RWPE2 (cell line): ENCODE data around the gene B3GLCT.

Experiments
- ATAC-seq: fragments of 200-7000 bp; cut with Tn5 transposase; 3 replicates; pipeline ENCODE4 v1.9.1; 2021; ENCODE audit warnings: low read depth
- DNase-seq: peaks from one replicate; pipeline ENCODE4 v3.0.0-alpha.2; 2020; ENCODE audit warnings: low spot score
- H3K27ac ChIP-seq: fragments of 450-650 bp; 2 replicates; pipeline ENCODE4 v1.5.1; 2017; ENCODE audit warnings: mild to moderate bottlenecking; ENCODE audit not compliant: poor library complexity, severe bottlenecking
- H3K27me3 ChIP-seq: fragments of 250-450 bp; sonication (Bioruptor Pico); 2 replicates; pipeline ENCODE4 v1.5.1; 2021; ENCODE audit warnings: mild to moderate bottlenecking, moderate library complexity; ENCODE audit not compliant: insufficient read depth, poor library complexity, severe bottlenecking
- H3K36me3 ChIP-seq: fragments of 250-450 bp; sonication (Bioruptor Pico); 2 replicates; pipeline ENCODE4 v1.5.1; 2020; ENCODE audit warnings: low read depth, mild to moderate bottlenecking, moderate library complexity
- H3K4me1 ChIP-seq: fragments of 250-450 bp; sonication (Bioruptor Pico); 2 replicates; pipeline ENCODE4 v1.5.1; 2021; ENCODE audit warnings: mild to moderate bottlenecking, moderate library complexity; ENCODE audit not compliant: insufficient read depth, poor library complexity, severe bottlenecking
- H3K4me3 ChIP-seq: fragments of 250-450 bp; sonication (Bioruptor Pico); 2 replicates; pipeline ENCODE4 v1.5.1; 2021; ENCODE audit warnings: mild to moderate bottlenecking, moderate library complexity; ENCODE audit not compliant: severe bottlenecking
- H3K9me3 ChIP-seq: fragments of 250-450 bp; sonication (Bioruptor Pico); 2 replicates; pipeline ENCODE4 v1.5.1; 2021; ENCODE audit warnings: mild to moderate bottlenecking, moderate library complexity; ENCODE audit not compliant: severe bottlenecking
- TF ChIP-seq, protein P1 (sequence below): fragments of 450-650 bp; IDR thresholded peaks from one replicate; pipeline ENCODE4 v1.5.1; 2017; ENCODE audit warnings: mild to moderate bottlenecking, moderate library complexity; ENCODE audit not compliant: poor library complexity, severe bottlenecking

The B3GLCT gene

DNA sequence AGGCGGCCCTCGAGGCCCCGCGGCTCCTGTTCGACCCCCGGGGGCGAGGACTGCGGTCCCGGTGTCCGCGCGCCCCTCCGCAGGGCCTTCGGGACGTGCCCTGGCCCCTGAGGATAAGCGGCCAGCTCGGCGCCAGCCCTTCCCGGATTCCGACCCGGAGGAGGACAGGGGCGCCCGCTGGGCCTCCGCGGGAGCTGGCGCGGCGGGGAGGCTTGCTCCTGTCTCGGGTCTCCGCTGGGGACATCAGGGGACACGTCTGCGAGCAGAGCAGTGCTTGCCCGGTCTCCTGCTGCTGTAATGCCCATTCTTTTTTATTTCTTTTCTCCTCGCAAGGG lies 829 bp downstream of the B3GLCT start:
- Histone ChIP-seq H3K9me3 (no peaks in the 10 kb centered on the region), H3K27me3 (no peaks in the 10 kb centered on the region), H3K4me1 (peaks cover 7% of the 10 kb centered on the region), H3K4me3 (peak overlapping the region; percentile 98), H3K27ac (peak overlapping the region; percentile 75), H3K36me3 (no peaks in the 10 kb centered on the region)
- TF ChIP-seq, protein P1, sequence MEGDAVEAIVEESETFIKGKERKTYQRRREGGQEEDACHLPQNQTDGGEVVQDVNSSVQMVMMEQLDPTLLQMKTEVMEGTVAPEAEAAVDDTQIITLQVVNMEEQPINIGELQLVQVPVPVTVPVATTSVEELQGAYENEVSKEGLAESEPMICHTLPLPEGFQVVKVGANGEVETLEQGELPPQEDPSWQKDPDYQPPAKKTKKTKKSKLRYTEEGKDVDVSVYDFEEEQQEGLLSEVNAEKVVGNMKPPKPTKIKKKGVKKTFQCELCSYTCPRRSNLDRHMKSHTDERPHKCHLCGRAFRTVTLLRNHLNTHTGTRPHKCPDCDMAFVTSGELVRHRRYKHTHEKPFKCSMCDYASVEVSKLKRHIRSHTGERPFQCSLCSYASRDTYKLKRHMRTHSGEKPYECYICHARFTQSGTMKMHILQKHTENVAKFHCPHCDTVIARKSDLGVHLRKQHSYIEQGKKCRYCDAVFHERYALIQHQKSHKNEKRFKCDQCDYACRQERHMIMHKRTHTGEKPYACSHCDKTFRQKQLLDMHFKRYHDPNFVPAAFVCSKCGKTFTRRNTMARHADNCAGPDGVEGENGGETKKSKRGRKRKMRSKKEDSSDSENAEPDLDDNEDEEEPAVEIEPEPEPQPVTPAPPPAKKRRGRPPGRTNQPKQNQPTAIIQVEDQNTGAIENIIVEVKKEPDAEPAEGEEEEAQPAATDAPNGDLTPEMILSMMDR = no peak
- DNase-seq (no peak), ATAC-seq (peak; percentile 6; the same call in 2 of the 3 replicates)

DNA sequence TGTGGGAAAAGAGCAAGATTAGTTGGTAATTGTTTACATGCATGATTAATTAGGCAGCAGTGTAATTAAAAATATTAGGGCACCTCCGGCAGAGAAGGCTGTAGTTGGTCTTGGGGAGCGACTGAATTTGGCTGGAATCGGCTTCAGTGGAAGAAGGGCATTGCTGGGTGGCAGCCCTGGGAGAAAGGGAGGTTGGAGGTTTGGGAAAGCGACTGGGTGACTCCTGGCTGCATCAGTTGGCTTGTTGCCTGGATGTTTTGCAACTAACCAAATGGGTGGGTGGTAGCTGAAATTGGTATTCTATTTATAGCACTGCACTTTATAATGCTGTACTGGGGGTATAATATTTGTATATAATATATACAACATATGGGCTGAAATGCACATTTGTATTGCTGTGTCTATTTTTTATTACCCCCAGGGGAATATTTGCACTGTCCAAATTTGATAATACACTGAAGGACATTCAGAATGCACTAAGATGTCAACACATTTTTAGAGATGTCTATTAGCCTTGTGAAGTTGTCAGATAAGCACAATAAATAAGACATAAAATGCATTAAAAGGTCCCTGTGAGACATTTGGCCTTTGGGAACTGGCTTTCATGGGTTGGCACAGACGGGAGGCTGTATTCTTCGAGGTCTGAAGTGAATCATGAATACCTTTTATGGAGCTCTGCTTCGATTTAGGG lies 1.7 kb downstream of the B3GLCT start:
- no peak for DNase-seq

DNA sequence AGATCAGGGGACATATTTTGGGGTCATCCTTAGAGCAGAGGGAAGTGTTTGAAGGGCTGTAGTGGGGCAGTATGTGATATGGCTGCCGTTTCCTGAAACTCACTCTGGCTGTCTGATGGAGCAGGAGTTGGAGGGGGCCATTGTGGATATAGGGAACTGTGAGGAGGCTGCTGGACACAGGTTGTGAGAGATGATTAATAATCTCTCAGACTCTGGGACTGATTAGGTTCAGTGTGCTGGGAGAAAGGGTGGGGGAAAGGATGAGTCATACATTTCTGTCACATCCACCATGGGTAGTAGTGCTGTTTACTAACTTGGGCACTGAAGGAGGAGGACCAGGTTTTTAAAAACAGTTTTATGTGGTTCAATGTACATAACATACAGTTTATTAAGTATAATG lies 4.8 kb downstream of the B3GLCT start:
- no peak for DNase-seq
- TF ChIP-seq, protein P1 = no peak
- Histone ChIP-seq H3K27me3 (no peaks in the 10 kb centered on the region), H3K27ac (no peak overlapping the region), H3K36me3 (no peaks in the 10 kb centered on the region), H3K4me1 (peaks cover 7% of the 10 kb centered on the region), H3K9me3 (no peaks in the 10 kb centered on the region), H3K4me3 (no peak overlapping the region)
- peak; percentile 57 for ATAC-seq

More for the DNA sequence above, 1.7 kb downstream of the B3GLCT start:
- TF ChIP-seq, protein P1 = no peak
- no peak for ATAC-seq
- Histone ChIP-seq H3K4me3 (no peak overlapping the region), H3K4me1 (peaks cover 7% of the 10 kb centered on the region), H3K27ac (no peak overlapping the region), H3K9me3 (no peaks in the 10 kb centered on the region), H3K36me3 (no peaks in the 10 kb centered on the region), H3K27me3 (no peaks in the 10 kb centered on the region)

DNA sequence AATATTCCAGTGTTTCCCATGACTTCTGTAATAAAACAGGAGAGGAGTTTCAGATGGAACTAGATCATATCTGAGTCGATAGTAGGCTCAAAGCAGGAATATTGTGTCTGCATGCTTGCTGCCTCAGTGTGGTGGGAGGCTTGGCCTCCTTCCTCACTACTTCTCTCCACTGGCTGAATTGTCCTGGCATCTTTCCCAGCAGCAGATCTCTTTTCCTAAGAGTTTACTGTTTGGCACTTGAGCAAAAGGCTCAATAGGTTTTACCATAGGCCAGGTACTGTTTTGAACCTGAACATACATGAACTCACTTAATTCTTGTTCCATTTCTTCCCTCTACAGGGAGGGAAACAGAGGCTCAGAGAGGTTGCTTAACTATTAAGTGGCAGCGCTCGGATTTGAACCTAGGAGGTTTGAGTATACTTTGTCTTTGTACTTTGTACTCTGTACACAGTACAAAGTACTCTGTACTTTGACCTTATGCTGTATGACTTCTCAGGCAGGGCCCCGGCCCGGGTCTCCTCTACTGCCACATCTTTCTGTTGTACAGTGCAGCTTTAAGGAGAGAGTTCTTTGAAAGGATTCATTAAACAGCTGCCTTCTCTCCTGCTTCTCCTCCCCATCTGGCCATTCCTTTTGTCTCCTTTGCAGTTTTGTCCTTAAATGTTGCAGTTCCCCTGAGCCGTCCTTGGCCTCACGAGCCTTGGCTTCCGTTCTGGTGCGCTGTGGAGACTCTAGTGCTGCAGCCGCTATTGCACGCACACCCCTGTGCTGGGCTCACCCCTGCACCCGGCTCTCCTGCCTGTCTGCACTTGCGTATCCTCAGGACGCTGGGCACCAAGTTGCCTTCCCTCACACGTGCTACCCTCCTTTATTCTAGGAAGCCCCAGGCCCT lies 8.1 kb downstream of the B3GLCT start:
- ATAC-seq (no peak), DNase-seq (no peak)
- TF ChIP-seq, protein P1 = no peak
- Histone ChIP-seq H3K36me3 (no peaks in the 10 kb centered on the region), H3K4me3 (no peak overlapping the region), H3K27ac (no peak overlapping the region), H3K9me3 (no peaks in the 10 kb centered on the region), H3K27me3 (no peaks in the 10 kb centered on the region), H3K4me1 (no peaks in the 10 kb centered on the region)
